Tibial nerve (tissue), 4 donors: ENCODE measurements around the gene CCDC121. TPM values are rescaled to one million over a fixed set of nuclear protein-coding genes. Genes with fewer than 3 reads are reported as not detected.

Experiments
- DNase-seq, 2 donors: peaks; one replicate each; pipeline ENCODE4 v3.0.0-alpha.2; 2019; ENCODE audit warnings: low spot score in 2 of 2
- H3K27ac ChIP-seq, 4 donors: fragments of 200-600 bp; sonication (generic) in 3 of 4; one replicate each; pipeline ENCODE4 v1.5.1; 2017 to 2019; ENCODE audit warnings: mild to moderate bottlenecking in 1 of 4
- H3K27me3 ChIP-seq, 2 donors: fragments of 200-600 bp; sonication (generic) in 1 of 2; one replicate each; pipeline versions ENCODE4 v1.5.1 to v1.6.0; 2017 to 2019
- H3K36me3 ChIP-seq, 3 donors: fragments of 200-600 bp; sonication (generic); one replicate each; pipeline ENCODE4 v1.5.1; 2018 to 2019
- H3K4me1 ChIP-seq, 4 donors: fragments of 200-600 bp; sonication (generic) in 3 of 4; one replicate each; pipeline ENCODE4 v1.5.1; 2017 to 2019
- H3K4me3 ChIP-seq, 4 donors: fragments of 200-600 bp; sonication (generic) in 3 of 4; one replicate each; pipeline ENCODE4 v1.5.1; 2017 to 2019; ENCODE audit warnings: mild to moderate bottlenecking in 1 of 4, moderate library complexity in 1 of 4
- H3K9me3 ChIP-seq, 4 donors: fragments of 200-600 bp; sonication (generic) in 3 of 4; one replicate each; pipeline ENCODE4 v1.5.1; 2017 to 2019
- EP300 ChIP-seq, 2 donors: sonication (generic); formaldehyde crosslinking; IDR thresholded peaks; one replicate each; pipeline ENCODE4 v1.6.1; 2017; ENCODE audit warnings: antibody characterized with exemption in 2 of 2, mild to moderate bottlenecking in 1 of 2
- POLR2A ChIP-seq, 2 donors: fragments of 450-650 bp; IDR thresholded peaks; one replicate each; pipeline ENCODE4 v1.6.1; 2017; ENCODE audit warnings: antibody characterized with exemption in 2 of 2, mild to moderate bottlenecking in 2 of 2, moderate library complexity in 2 of 2
- WGBS, 2 donors: methylation state at CpG; one replicate each; pipeline ENCODE4 v1.1.5; 2018; 5-methylcytosine and 5-hydroxymethylcytosine counted together
- total RNA-seq, 4 donors: library from RNA; depleted of rRNA; stranded (reverse); fragments of >200 nt; gene quantifications; one replicate each; pipeline ENCODE4 v1.1.0, GENCODE V29; 2016
- TF ChIP-seq, protein P1 (sequence below), 5 experiments: fragments of 200-600 bp in 3 of 5; fragments of 450-650 bp in 2 of 5; sonication (generic) in 3 of 5; IDR thresholded peaks; one replicate each; pipeline ENCODE4 v1.5.1; 2016 to 2019; ENCODE audit warnings: antibody characterized with exemption in 5 of 5, mild to moderate bottlenecking in 3 of 5, moderate library complexity in 2 of 5

Gene CCDC121
- total RNA-seq, 4 donors from 2014 or later, result 3.8 to 7.2 (median 4.7) TPM

DNA sequence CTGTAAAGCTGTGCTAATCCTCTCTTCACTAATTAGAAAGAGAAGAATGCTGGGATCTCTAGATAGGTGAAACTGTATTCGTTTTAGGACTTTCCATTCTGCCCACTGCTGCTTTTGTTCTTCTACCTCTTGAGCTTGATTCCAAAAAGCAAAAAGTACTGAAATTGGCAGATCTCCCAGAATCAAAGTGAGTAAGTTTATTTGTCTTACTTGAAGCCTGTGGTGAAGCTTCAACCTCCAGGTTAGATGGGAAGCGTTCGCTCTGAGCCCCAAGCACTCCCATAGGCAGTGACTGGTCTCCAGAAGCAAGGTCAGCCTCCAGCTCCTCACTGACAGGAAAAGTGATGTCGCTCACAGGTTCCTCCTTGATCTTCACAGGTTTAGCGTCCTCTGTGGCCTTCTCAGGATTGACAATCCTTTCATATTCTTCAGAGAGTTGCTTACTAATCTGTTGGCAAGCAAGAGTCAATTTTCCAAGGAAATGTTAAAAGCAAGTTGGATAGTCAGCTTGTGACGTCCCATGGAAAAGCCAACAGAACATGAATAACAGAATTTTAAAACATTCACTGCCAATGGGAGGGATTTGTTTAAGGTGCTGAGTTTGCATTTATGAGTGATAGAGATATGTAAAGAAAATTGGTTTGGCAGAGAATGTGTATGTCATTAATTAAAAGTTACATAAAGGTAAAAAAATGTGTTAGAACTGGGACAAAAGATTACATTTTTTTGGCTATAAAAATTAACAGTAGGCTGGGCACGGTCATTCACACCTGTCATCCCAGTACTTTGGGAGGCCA, 26.5 kb upstream of the CCDC121 start:
- H3K9me3 ChIP-seq, result no peaks in the 10 kb centered on the region
- no peaks in the 10 kb centered on the region for H3K27me3 ChIP-seq
- peaks cover 0 to 100% (median 19%) of the 10 kb centered on the region in 3 donors for H3K36me3 ChIP-seq
- H3K4me3 ChIP-seq, result no peak overlapping the region
- DNase-seq, result no peak
- no peak overlapping the region for H3K27ac ChIP-seq
- TF ChIP-seq EP300 (IDR thresholded peaks at IDR 0.05), result no peak
- TF ChIP-seq, protein P1, sequence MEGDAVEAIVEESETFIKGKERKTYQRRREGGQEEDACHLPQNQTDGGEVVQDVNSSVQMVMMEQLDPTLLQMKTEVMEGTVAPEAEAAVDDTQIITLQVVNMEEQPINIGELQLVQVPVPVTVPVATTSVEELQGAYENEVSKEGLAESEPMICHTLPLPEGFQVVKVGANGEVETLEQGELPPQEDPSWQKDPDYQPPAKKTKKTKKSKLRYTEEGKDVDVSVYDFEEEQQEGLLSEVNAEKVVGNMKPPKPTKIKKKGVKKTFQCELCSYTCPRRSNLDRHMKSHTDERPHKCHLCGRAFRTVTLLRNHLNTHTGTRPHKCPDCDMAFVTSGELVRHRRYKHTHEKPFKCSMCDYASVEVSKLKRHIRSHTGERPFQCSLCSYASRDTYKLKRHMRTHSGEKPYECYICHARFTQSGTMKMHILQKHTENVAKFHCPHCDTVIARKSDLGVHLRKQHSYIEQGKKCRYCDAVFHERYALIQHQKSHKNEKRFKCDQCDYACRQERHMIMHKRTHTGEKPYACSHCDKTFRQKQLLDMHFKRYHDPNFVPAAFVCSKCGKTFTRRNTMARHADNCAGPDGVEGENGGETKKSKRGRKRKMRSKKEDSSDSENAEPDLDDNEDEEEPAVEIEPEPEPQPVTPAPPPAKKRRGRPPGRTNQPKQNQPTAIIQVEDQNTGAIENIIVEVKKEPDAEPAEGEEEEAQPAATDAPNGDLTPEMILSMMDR (IDR thresholded peaks at IDR 0.05), result no peak
- no peak for TF ChIP-seq POLR2A (IDR thresholded peaks at IDR 0.05)
- WGBS, 2 donors, result 83 to 87% methylated on average over 7 of the region's 7 CpGs
- peaks cover 0 to 13% (median 1%) of the 10 kb centered on the region in 4 donors for H3K4me1 ChIP-seq

- Histone ChIP-seq H3K27me3 (no peaks in the 10 kb centered on the region), H3K27ac (no peak overlapping the region), H3K4me1 (peaks cover 0 to 3% (median 0%) of the 10 kb centered on the region in 4 donors), H3K36me3 (peaks cover 0 to 100% (median 15%) of the 10 kb centered on the region in 3 donors), H3K9me3 (no peaks in the 10 kb centered on the region), H3K4me3 (no peak overlapping the region)
- no peak for DNase-seq
- 90 to 93% methylated on average over 2 of the region's 2 CpGs for WGBS, 2 donors
- TF ChIP-seq, protein P1 (IDR thresholded peaks at IDR 0.05), result no peak
- TF ChIP-seq EP300 (IDR thresholded peaks at IDR 0.05) (no peak), POLR2A (IDR thresholded peaks at IDR 0.05) (no peak)
Observed at GRCh38 chr2:27653397-27653796, 24.6 kb upstream of the CCDC121 start.

- Histone ChIP-seq H3K27me3 (no peaks in the 10 kb centered on the region), H3K4me1 (no peaks in the 10 kb centered on the region), H3K9me3 (no peaks in the 10 kb centered on the region), H3K4me3 (no peak overlapping the region), H3K36me3 (peaks cover 0 to 100% (median 19%) of the 10 kb centered on the region in 3 donors), H3K27ac (no peak overlapping the region)
- TF ChIP-seq POLR2A (IDR thresholded peaks at IDR 0.05) (no peak), EP300 (IDR thresholded peaks at IDR 0.05) (no peak)
- TF ChIP-seq, protein P1 (IDR thresholded peaks at IDR 0.05), result no peak
- no peak for DNase-seq
- WGBS, 2 donors, result 72 to 87% methylated on average over 1 of the region's 1 CpG
Observed at GRCh38 chr2:27652790-27653189, 24.0 kb upstream of the CCDC121 start.

DNA sequence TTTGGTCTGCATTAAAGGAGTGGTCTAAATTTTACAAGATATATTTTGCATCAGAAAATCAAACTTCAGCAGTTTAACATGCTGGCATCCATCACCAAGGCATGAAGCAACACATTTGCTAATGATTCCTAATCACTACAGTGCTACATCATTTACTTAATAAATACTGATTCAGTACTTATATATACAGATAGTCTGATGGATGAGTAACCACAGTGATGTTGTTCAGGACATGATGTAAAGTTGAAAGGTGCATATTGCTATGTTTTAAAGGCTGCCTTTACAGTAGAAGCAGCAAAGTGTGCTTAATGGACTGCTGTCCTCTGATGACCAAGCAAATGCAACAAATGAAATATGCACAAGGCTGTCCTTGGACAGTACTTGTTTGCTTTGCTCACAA, 23.5 kb upstream of the CCDC121 start:
- Histone ChIP-seq H3K27me3 (no peaks in the 10 kb centered on the region), H3K27ac (no peak overlapping the region), H3K36me3 (peaks cover 0 to 100% (median 21%) of the 10 kb centered on the region in 3 donors), H3K9me3 (no peaks in the 10 kb centered on the region), H3K4me1 (no peaks in the 10 kb centered on the region), H3K4me3 (no peak overlapping the region)
- DNase-seq, result no peak
- TF ChIP-seq EP300 (IDR thresholded peaks at IDR 0.05) (no peak), POLR2A (IDR thresholded peaks at IDR 0.05) (no peak)
- TF ChIP-seq, protein P1 (IDR thresholded peaks at IDR 0.05), result no peak

GRCh38 chr2:27651056-27651455, 22.2 kb upstream of the CCDC121 start:
- Histone ChIP-seq H3K9me3 (no peaks in the 10 kb centered on the region), H3K4me1 (no peaks in the 10 kb centered on the region), H3K27me3 (no peaks in the 10 kb centered on the region), H3K36me3 (peaks cover 0 to 100% (median 21%) of the 10 kb centered on the region in 3 donors), H3K27ac (no peak overlapping the region), H3K4me3 (no peak overlapping the region)
- TF ChIP-seq POLR2A (IDR thresholded peaks at IDR 0.05) (no peak), EP300 (IDR thresholded peaks at IDR 0.05) (no peak)
- TF ChIP-seq, protein P1 (IDR thresholded peaks at IDR 0.05), result no peak
- DNase-seq, result no peak
- 74 to 79% methylated on average over 4 of the region's 4 CpGs for WGBS, 2 donors
